NCI-H345 treated with DMSO at 0.1 percent for 48 hours (cell line): ENCODE results near the gene QPRT.
"Not testable (repeated sequence)": the region's sequence is repeated elsewhere in the genome, so short reads cannot be mapped to it uniquely, and the experiment has no call there.

Source experiments
- DNase-seq: peaks from one replicate; lab custom pipeline; 2025; ENCODE audit not compliant: unreplicated experiment; lab: John Stamatoyannopoulos, UW

QPRT gene

GRCh38 chr16:29678691-29679267, at the start of gene QPRT:
Gene QPRT, plus strand, starts transcription at chr16:29679180. Its CDS starts 18 bp downstream, at chr16:29679198.
- DNase-seq = no peak

- not testable (repeated sequence) for DNase-seq
These were observed 49.7 kb upstream of the QPRT start for GRCh38 chr16:29629318-29629717.

- DNase-seq = not testable (repeated sequence)
These were observed 47.3 kb upstream of the QPRT start for GRCh38 chr16:29631658-29632057.

- not testable (repeated sequence) for DNase-seq
These were observed 43.1 kb upstream of the QPRT start for GRCh38 chr16:29635902-29636301.

- not testable (repeated sequence) for DNase-seq
These were observed 42.6 kb upstream of the QPRT start for GRCh38 chr16:29636368-29636767.

GRCh38 chr16:29638751-29639150, 40.2 kb upstream of the QPRT start:
- not testable (repeated sequence) for DNase-seq

GRCh38 chr16:29641561-29641960, 37.4 kb upstream of the QPRT start:
- DNase-seq = no peak

GRCh38 chr16:29643596-29643995, 35.4 kb upstream of the QPRT start:
- no peak for DNase-seq

- no peak for DNase-seq
These were observed 34.6 kb upstream of the QPRT start for GRCh38 chr16:29644338-29644857.

- DNase-seq = no peak
These were observed 33.8 kb upstream of the QPRT start for GRCh38 chr16:29644973-29645693.

- DNase-seq = no peak
These were observed 33.2 kb upstream of the QPRT start for GRCh38 chr16:29645694-29646187.

- DNase-seq = no peak
These were observed 32.0 kb upstream of the QPRT start for GRCh38 chr16:29646947-29647346.

GRCh38 chr16:29649588-29650494, 29.1 kb upstream of the QPRT start:
- DNase-seq = no peak

- DNase-seq = no peak
These were observed 28.2 kb upstream of the QPRT start for GRCh38 chr16:29650771-29651170.

- DNase-seq = no peak
These were observed 27.1 kb upstream of the QPRT start for GRCh38 chr16:29651774-29652349.

- DNase-seq = no peak
These were observed 25.5 kb upstream of the QPRT start for GRCh38 chr16:29653471-29653870.

- DNase-seq = not testable (repeated sequence)
These were observed 25.1 kb upstream of the QPRT start for GRCh38 chr16:29653890-29654289.

- DNase-seq = no peak
These were observed 22.1 kb upstream of the QPRT start for GRCh38 chr16:29656688-29657523.

- DNase-seq = no peak
These were observed 20.3 kb upstream of the QPRT start for GRCh38 chr16:29658705-29659104.
